GM21529 (cell line): ENCODE measurements around the gene CHRNA9.
"Not testable (repeated sequence)": the region's sequence is repeated elsewhere in the genome, so short reads cannot be mapped to it uniquely, and the experiment has no call there.

ENCODE experiments used
- ATAC-seq: cut with Tn5 transposase; IDR thresholded peaks from one replicate; pipeline ENCODE4 v1.9.1; 2021; ENCODE audit not compliant: unreplicated experiment

CHRNA9 gene, protein sequence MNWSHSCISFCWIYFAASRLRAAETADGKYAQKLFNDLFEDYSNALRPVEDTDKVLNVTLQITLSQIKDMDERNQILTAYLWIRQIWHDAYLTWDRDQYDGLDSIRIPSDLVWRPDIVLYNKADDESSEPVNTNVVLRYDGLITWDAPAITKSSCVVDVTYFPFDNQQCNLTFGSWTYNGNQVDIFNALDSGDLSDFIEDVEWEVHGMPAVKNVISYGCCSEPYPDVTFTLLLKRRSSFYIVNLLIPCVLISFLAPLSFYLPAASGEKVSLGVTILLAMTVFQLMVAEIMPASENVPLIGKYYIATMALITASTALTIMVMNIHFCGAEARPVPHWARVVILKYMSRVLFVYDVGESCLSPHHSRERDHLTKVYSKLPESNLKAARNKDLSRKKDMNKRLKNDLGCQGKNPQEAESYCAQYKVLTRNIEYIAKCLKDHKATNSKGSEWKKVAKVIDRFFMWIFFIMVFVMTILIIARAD

DNA sequence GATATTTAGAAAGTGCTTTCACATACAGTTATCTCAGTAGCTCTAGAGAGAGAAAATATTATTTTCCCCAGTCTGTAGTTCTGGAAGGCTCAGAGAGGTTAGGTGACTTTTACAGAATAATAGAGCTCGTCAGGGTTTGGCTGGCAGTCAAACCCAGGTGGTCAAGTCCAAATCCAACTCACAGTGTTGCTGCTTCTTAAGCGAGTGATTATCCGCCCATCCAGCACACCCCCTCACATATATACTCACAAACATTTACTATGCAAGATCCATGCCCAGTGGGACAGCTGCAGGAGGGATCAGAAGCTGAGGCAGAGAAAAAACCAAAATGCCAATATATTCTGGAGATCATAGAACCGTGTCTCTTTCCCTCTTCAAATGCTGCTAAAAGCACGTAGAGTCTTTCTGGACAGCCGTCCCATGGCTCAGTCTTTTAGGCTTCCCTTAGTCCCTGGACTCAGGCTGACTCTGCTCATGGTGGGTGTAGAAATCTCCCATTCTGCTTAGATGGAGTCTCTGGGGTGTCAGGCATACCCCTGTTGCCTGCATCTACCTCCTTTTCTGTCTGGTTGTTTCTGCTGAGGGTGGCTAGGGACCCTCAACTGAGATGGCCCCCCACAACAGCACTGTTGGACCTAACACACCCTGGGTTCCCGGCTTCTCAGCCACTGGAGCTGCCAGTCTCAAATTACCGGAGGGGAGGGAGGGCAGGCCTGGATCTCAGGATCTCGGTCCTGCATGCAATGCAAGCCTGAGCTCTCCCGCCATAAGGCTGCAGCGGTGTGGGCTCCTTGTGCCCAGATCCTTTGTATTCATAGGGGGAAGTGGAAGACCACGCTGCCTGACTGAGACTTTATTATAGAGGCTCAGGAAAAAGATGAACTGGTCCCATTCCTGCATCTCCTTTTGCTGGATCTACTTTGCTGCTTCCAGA lies at the start of gene CHRNA9:
Gene CHRNA9, plus strand, starts transcription at position 743 of the 934 bp plus-strand sequence. Its CDS starts 135 bp downstream, at position 878.
- ATAC-seq, result no peak

DNA sequence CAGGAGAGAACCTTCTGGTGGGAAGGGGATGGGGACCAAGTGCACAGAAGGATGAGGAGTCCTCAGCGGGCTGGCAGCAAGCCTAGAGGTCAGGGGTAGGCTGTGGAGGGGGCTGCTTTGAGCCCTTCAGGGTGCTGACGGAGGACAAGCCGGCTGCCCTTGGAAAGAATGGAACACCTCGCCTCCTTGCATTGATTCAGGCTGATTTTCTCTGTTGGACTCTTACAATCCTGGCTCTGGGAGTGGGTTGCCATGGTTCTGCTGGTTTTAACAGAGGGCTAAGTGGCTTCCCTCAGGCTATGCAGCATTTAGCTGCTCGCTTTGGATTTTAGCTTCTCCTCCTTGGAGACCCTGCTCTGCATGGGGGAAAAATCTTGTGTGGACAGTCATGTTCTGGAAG lies 49.4 kb upstream of the CHRNA9 start:
- no peak for ATAC-seq

DNA sequence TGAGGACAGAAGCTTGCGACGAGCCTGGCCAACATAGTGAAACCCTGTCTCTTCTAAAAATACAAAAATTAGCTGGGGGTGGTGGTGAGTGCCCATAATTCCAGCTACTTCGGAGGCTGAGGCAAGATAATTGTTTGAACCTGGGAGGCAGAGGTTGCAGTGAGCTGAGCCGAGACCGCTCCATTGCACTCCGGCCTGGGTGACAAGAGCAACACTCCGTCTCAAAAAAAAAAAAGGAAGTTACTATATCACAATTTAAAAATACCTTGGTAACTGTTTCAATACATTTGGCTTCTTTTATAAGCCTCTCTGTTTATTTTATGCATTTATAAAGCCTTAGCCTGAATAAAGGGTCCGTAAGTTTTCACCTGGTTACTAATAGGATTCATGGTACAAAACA lies 46.6 kb upstream of the CHRNA9 start:
- no peak for ATAC-seq

DNA sequence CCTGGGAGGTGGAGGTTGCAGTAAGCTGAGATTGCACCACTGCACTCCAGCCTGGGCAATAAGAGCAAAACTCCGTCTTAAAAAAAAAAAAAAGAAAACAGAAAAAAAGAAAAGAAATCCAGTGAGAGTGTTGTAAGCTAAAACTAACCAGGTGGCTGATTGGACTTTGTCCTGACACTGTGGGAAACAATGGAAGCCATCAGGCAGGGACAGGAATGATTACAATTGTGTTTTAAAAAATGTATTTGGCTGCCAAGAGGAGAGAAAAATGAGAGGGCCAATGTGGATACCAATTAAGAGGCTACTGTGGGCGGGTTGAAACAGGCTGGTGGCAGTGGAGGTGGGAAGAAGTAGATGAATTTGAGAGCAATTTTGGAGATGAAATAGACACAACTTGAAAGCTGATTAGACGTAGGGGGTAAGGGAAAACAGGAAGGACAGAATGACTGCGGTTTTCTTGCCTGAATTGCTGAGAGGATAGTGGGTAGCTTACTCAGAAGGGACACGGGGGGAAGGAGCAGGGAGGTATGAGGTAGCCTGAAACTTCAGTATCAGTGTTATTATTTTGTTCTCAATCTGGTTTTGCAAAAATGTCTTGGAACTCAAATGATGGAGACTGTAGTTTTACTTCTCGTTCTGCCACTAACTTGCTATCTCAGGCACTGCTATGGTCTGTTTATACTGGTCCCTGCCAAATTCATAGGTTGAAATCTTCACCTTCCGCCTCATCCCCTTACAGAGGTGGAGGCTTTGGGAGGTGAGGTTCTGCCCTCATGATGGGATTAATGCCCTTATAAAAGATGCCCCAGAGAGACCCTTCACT lies 45.6 kb upstream of the CHRNA9 start:
- peak; percentile 52 for ATAC-seq

DNA sequence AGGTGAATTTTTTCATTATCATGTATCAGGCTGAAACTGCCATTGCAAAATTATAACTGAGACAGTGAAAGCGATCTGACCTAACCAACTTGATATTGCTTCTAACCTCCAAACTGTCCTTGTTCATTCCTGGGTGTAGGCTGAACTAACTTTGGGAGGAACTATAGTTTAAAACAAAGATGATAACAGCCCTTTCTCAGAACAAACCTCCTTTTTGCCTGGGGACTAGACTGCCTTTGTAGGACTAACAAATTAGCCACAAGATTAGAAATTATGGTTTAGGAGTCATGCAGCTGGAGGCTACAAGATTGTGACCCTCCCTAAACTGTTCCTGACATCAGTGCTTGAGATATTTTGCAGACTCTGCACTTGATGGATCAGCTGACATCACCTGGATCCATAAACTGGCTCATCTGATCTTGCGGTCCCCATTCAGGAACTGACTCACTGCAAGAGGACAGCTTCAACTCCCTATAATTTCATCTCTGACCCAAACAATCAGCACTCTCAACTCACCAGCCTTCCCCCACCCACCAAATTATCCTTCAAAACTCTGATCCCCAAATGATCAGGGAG lies 44.4 kb upstream of the CHRNA9 start:
- ATAC-seq, result not testable (repeated sequence)

DNA sequence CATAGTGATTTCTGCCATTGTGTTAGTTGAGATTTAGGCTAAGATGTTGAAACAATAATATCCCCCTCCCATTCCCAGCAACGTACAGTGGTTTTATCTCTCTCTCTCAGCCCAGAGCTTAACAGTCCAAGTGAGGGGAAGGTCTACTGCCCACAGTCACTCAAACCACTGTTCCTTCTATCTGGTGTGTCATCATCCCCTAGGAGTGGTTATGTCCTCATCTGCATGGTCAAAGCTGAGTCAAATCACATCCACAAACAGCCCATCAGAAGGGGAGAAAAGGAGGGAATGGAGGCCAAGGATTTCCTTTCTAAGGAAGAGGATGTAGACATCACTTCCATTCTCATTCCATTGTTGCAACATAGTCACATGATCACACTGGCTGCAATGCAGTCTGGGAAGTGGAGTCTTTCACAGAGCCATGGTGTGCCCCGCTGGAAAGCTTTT lies 42.8 kb upstream of the CHRNA9 start:
- no peak for ATAC-seq

DNA sequence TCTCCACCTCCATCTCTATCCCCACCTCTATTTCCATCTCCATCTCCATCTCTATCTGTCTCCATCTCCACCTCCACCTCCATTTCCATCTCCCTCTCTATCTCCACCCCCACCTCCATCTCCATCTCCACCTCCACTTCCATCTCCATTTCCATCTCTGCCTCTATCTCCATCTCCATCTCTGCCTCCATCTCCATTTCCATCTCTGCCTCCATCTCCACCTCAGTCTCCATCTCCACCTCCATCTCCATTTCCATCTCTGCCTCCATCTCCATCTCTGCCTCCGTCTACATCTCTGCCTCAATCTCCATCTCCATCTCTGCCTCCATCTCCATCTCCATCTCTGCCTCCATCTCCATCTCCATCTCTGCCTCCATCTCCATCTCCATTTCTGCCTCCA lies 40.8 kb upstream of the CHRNA9 start:
- no peak for ATAC-seq

DNA sequence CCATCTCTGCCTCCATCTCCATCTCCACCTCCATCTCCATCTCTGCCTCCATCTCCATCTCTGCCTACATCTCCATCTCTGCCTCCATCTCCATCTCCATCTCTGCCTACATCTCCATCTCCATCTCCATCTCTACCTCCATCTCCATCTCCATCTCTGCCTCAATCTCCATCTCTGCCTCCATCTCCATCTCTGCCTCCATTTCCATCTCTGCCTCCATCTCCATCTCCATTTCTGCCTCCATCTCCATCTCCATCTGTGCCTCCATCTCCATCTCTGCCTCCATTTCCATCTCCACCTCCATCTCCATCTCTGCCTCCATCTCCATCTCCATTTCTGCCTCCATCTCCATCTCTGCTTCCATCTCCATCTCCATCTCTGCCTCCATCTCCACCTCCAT lies 40.1 kb upstream of the CHRNA9 start:
- not testable (repeated sequence) for ATAC-seq

DNA sequence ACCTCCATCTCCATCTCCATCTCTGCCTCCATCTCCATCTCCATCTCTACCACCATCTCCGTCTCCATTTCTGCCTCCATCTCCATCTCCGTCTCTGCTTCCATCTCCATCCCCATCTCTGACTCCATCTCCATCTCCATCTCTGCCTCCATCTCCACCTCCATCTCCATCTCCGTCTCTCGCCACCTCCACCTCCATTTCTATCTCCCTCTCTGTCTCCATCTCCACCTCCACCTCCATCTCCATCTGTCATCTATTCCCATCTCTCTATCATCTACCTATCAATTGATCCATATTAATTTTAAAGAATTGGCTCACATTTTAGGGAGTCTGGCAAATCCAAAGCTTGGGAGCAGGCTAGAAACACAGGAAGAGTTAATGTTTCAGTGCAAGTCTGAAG lies 39.6 kb upstream of the CHRNA9 start:
- no peak for ATAC-seq

DNA sequence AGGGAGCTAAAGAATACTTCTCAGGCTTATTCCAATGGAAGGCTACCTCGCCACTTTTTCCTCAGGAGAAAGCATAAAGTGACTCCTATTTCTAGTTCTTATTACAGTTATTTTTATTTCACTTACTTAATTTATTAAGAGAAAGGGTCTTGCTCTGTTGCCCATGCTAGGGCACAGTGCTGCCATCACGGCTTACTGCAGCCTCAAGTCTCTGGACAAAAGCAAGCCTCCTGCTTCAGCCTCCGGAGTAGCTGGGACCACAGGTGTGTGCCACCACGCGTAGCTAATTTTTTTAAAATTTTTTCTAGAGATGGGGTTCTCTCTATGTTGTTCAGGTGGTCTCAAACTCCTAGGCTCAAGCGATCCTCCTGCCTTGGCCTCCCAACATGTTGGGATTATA lies 36.0 kb upstream of the CHRNA9 start:
- ATAC-seq, result no peak

DNA sequence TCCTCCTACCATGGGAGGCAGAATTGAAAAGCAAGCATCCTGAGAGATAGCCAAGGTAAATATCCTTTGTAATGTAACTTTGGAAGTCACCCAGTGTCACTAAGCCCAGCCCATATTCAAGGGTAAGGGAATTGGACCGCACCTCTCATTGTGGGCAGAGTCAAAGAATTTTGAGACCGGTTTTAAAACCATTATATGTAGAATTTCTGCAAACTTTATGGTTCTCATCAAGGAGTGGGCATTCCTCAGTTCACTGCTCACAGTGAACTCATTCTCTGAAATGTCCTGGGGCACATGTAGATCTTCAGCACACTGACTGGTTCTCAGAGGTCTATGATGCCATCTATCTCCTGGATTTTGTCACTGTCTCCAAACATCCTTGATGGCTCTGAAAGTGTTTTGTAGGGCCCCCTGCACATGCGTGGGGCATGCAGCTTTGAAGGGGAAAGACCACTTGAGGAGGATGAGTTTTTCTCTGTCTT lies 35.3 kb upstream of the CHRNA9 start:
- ATAC-seq, result no peak

DNA sequence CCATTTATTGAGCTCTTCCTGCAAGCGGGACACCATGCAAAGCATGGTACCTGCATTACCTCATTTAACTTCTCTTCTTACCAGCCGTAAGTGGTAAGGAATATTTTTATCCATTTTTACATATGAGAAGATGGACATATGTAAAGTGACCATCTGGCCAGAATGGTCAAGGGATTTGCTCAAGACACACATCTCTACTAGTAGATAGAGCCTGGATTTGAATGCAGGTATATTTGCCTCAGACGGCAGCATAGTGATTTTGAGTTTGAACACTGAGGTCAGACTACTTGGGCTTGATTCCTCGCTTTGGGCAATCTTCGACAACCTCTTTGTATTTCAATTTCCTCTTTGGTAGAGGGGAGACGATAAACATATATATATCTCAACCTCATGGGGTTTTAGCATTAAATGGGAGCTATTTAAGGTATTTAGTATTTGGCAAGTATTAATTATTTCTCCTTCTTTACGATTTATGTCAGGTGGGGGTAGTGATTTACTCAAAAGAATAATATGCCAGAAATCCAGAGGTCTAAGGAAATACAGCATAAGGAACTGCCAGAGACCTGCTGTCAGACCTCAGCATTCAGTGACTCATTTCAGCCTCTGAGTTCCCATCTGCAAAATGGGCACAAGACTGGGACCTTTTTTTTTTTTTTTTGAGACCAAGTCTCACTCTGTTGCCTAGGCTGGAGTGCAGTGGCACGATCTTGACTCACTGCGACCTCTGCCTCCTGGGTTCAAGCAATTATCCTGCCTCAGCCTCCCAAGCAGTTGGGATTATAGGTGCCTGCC lies 34.6 kb upstream of the CHRNA9 start:
- ATAC-seq, result no peak

DNA sequence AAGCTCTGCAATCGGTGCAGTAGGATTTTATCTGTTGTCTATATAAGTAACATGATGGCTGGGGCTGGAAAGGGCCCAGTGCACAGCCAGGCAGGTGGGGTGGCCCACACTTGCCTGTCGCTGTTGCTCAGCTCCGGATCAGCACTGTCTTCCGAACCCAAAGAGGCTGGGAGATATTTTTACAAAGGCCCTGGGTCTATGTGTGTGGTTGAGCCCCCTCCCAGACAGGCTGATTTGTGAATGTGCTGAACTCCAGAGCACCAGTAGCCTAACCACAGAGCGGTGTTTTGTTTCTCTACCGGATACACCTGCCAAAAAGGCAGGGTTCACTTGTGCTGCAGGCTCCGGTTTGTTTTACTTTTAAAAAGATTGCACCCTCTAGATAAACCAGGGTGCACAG lies 33.5 kb upstream of the CHRNA9 start:
- peak; percentile 78 for ATAC-seq

DNA sequence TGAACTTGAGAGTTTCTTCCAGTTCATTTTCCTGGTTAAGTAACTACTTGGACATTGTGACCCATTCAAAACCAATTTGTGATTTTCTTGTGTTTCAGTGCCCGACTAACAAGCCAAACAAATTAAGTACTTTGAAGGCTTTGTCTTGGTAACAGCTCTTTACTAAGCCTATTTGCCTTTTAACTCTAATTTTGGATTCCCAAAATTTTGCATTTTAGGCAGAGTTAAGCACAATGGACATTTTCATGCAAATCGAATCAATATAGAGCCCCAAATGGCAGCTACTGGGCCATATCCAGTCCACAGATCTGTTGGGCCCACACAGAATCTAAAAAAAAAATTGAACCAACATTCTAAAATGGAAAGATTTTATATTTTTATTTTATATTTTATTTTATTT lies 31.4 kb upstream of the CHRNA9 start:
- no peak for ATAC-seq

DNA sequence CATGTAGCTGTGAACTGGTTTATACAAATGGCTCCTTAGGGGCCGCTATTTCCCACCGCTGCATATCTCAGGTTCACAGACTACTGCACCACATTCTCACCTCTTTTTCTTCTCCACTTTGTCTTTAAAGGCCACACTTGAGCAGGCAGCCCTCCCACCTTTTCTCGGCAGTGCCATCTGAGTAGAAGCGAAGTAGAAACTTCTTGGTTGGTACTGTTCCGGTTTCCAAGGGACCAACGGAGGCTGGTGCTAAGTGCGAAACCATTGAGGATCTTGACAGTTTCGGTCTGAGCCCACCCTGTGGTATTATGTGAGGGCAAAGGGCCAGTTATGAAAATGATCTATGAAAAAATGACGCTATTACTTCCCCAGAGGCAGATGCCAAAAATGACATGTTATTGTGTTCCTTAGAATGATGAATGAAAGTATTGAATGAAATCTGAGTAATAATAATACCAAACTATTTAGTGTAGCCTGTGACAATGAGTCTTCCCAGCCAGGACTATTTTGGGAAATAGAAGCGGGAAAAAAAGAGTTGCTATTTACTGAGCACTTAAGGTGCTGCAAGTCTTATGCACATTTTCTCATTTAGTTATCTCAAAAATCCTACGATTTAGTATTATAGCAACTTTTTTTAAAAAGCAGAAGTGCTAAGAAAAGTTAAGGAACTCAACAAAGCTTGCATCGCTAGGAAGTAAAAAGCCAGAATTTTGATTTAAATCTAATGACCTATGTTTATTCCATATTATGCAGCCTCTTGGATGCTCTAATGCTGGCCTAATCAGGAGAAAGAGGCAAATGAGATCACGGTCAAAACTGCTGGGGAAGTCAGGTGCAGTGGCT lies 29.6 kb upstream of the CHRNA9 start:
- peak; percentile 36 for ATAC-seq

DNA sequence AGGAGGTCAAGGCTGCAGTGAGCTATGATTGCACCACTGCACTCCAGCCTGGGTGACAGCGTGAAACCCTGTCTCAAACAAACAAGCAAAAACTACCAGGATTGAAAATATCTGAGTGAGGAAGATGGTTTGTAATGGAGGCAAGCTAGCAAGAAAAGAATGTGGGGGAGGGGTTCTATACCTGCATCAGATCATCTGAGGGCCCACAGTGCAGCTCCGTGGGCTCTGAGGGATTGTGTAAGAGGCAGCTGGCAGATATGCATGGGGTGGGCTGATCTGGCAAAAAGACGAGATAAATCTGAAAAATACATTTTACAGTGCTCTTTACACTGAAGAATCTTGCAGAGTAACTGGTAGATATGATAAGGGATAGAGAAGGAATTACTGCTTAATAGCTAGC lies 28.9 kb upstream of the CHRNA9 start:
- no peak for ATAC-seq

DNA sequence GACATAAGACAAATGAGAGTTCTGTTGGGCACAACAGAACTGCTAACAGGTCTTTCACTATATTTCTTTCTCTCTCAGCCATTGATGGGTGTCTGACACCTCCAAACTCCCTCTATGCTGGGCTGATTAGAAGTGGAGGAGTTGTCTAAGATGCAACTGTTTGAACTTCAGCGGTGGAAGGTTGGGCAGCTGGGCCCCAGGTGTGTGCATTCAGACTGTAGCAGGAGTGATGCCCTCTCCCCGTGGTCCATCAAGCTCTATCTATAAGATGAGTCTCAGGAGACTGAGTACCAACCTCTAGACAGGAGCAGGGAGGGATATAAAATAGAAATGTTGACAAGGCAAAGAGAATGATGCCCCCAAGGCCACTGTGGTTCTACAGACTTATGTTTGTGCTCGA lies 28.2 kb upstream of the CHRNA9 start:
- ATAC-seq, result no peak

DNA sequence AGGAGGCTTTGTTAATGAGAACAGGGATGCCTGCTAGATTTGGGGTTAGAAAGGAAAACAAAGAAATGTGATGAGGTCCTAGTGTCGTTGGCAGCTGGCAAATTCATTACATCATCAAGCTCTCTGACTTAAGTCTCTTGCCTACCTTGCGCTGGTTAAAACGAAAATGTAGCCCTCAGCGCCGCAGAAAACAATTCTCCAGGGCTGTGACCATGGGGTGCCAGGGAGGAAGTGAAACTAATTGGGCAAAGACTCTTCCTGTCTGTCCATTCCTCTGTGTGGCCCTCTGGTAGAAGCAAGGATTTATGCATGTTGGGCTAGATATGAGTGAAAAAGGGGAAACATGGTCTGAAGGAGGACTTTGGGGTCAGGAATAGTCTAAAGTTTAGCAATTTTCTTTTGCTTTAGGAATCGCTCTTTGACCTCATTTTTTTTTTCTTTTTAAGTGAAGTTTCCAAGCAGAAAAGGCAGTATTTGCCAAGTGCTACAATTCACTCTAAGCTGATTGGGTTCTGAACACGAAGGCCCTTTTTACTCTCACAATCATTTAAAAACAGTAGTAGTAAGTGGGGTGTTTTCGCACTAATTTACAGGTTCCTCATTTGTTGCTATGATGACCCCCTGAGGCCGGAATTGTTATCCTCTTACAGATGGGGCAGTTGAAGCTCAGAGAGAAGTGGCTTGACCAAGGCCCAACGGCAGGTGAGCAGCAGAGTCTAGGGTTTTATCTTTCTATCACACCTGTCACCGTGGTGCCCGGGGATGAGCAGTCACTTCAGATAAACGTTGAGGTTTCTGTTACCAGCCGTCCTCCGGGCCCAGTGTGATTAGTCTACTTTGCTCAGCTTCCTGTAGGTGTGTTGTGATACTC lies 27.3 kb upstream of the CHRNA9 start:
- ATAC-seq, result peak; percentile 27
